MM.1S (cell line): ENCODE measurements around the gene PDE1C.

Experiments used
- DNase-seq: peaks from one replicate; pipeline ENCODE4 v3.0.0-alpha.2; 2015
- H2AFZ ChIP-seq: fragments of 300-600 bp; sonication (generic); 2 replicates; pipeline ENCODE4 v1.6.0; 2016; ENCODE audit warnings: antibody characterized with exemption, low read length
- H3F3A ChIP-seq: fragments of 300-600 bp; sonication (generic); 2 replicates; pipeline ENCODE4 v1.6.1; 2016; ENCODE audit warnings: mild to moderate bottlenecking, antibody characterized with exemption, low read length, moderate library complexity, mixed read lengths; ENCODE audit not compliant: insufficient read depth
- H3K27ac ChIP-seq: fragments of 300-600 bp; sonication (generic); 2 replicates; pipeline ENCODE4 v1.5.1; 2016; ENCODE audit warnings: mild to moderate bottlenecking, low read length
- H3K27me3 ChIP-seq: fragments of 300-600 bp; sonication (generic); replicated peaks from 2 replicates; pipeline ENCODE4 v1.6.0; 2016; ENCODE audit warnings: low read length; ENCODE audit not compliant: insufficient read depth
- H3K36me3 ChIP-seq: fragments of 300-600 bp; sonication (generic); replicated peaks from 2 replicates; pipeline ENCODE4 v1.6.1; 2016; ENCODE audit warnings: mild to moderate bottlenecking, low read length, mixed read lengths; ENCODE audit not compliant: insufficient read depth
- H3K4me1 ChIP-seq: fragments of 300-600 bp; sonication (generic); 2 replicates; pipeline ENCODE4 v1.6.1; 2016; ENCODE audit warnings: low read length, mixed read lengths
- H3K4me2 ChIP-seq: fragments of 300-600 bp; sonication (generic); 2 replicates; pipeline ENCODE4 v1.6.0; 2016; ENCODE audit warnings: low read depth, low read length
- H3K4me3 ChIP-seq: fragments of 300-600 bp; sonication (generic); 2 replicates; pipeline ENCODE4 v1.5.1; 2016; ENCODE audit warnings: low read length, mixed read lengths
- H3K79me2 ChIP-seq: fragments of 300-600 bp; sonication (generic); 2 replicates; pipeline ENCODE4 v1.6.1; 2016; ENCODE audit warnings: mixed run types, low read length, mixed read lengths
- H3K9ac ChIP-seq: fragments of 300-600 bp; sonication (generic); 2 replicates; pipeline ENCODE4 v1.6.1; 2016; ENCODE audit warnings: low read length, mixed read lengths
- H3K9me2 ChIP-seq: fragments of 300-600 bp; sonication (generic); replicated peaks from 2 replicates; pipeline ENCODE4 v1.6.1; 2016; ENCODE audit warnings: mild to moderate bottlenecking, low read length, mixed read lengths; ENCODE audit not compliant: insufficient read depth
- H3K9me3 ChIP-seq: fragments of 300-600 bp; sonication (generic); replicated peaks from 2 replicates; pipeline ENCODE4 v1.6.1; 2016; ENCODE audit warnings: mild to moderate bottlenecking, low read length, mixed read lengths; ENCODE audit not compliant: insufficient read depth
- H4K20me1 ChIP-seq: fragments of 300-600 bp; sonication (generic); 2 replicates; pipeline ENCODE4 v1.6.1; 2016; ENCODE audit warnings: mild to moderate bottlenecking, low read length, moderate library complexity, mixed read lengths; ENCODE audit not compliant: insufficient read depth
- EZH2 ChIP-seq: fragments of 300-600 bp; sonication (generic); optimal IDR thresholded peaks from 2 replicates; pipeline ENCODE3; 2017; ENCODE audit warnings: low read depth, mild to moderate bottlenecking, antibody characterized with exemption, low read length, mixed read lengths
- EZH2phosphoT487 ChIP-seq: fragments of 300-600 bp; sonication (generic); IDR thresholded peaks from 2 replicates; pipeline ENCODE4 v1.6.1; 2018; ENCODE audit warnings: antibody characterized with exemption, low read length
- TF ChIP-seq, protein P1 (sequence below): fragments of 300-600 bp; sonication (generic); IDR thresholded peaks from 2 replicates; pipeline ENCODE4 v1.5.1; 2016; ENCODE audit warnings: antibody characterized with exemption, low read length, mixed read lengths

Gene PDE1C

DNA sequence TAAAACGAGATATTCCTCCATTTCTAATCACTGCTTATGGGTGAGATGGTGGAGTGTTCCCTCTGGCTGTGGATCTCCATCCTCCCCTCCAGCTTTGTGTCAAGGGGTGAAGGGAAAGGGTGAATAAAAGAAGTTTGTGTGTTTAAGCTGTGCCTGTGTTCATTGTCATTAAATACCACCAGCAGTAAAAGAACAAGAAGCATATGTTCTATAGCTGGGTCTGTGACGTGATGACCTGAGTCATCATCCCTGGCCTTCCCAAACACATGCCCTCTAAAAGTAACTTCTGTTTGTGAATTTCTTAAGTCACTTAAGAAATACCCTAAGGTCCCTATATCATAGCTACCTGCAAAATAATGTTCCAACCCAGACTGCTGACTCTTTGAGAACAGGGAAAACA is 278.3 kb downstream of the PDE1C start:
- H4K20me1 ChIP-seq, result no peaks in the 10 kb centered on the region
- no peaks in the 10 kb centered on the region for H3F3A ChIP-seq
- H3K4me2 ChIP-seq, result no peak overlapping the region
- H3K36me3 ChIP-seq, result no peaks in the 10 kb centered on the region
- H3K9me2 ChIP-seq, result no peaks in the 10 kb centered on the region
- no peaks in the 10 kb centered on the region for H3K79me2 ChIP-seq
- TF ChIP-seq EZH2 (no peak), EZH2phosphoT487 (no peak)
- TF ChIP-seq, protein P1, sequence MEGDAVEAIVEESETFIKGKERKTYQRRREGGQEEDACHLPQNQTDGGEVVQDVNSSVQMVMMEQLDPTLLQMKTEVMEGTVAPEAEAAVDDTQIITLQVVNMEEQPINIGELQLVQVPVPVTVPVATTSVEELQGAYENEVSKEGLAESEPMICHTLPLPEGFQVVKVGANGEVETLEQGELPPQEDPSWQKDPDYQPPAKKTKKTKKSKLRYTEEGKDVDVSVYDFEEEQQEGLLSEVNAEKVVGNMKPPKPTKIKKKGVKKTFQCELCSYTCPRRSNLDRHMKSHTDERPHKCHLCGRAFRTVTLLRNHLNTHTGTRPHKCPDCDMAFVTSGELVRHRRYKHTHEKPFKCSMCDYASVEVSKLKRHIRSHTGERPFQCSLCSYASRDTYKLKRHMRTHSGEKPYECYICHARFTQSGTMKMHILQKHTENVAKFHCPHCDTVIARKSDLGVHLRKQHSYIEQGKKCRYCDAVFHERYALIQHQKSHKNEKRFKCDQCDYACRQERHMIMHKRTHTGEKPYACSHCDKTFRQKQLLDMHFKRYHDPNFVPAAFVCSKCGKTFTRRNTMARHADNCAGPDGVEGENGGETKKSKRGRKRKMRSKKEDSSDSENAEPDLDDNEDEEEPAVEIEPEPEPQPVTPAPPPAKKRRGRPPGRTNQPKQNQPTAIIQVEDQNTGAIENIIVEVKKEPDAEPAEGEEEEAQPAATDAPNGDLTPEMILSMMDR, result no peak
- no peaks in the 10 kb centered on the region for H3K9me3 ChIP-seq
- no peak overlapping the region for H3K4me3 ChIP-seq
- H2AFZ ChIP-seq, result no peak overlapping the region
- no peak for DNase-seq
- H3K27ac ChIP-seq, result no peak overlapping the region
- no peaks in the 10 kb centered on the region for H3K27me3 ChIP-seq
- H3K9ac ChIP-seq, result no peak overlapping the region
- H3K4me1 ChIP-seq, result no peaks in the 10 kb centered on the region

DNA sequence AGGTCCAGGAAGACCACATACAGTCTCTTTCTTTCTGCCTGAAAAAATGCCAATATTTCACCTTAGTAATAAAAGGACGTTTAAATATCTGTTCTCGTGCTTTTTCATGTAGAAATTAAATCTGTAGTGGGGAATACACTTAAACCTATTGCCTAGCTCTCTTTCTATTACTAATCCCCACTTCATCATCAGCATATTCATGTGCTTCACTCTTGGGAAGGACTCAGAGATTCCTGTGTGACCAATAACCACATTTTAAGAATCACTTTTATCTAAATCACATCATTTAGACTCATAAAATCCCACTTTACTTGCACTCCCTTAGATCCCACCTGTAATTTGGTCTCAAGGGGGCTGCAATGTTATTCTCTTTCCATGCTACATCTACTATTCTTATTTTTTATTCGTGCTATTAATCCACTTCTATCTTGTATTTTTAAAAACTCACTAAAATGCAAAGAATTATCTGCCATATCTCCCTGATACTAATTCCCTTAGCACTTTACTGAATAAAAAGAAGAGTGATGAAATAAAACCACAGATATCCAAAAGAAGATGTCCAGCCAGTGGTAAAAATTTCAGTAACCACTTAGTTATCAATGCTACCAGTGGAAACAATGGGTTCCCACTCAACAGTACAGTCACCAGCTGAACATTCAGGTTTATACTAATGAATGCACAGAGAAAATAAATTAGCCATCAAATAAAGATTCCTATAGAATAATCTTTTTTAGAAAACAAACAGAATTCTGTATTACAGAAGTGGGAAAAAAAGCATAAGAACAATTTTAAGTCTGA is 281.1 kb downstream of the PDE1C start:
- Histone ChIP-seq H3K36me3 (no peaks in the 10 kb centered on the region), H4K20me1 (no peaks in the 10 kb centered on the region), H3K4me1 (no peaks in the 10 kb centered on the region), H2AFZ (no peak overlapping the region), H3K9me3 (no peaks in the 10 kb centered on the region), H3F3A (no peaks in the 10 kb centered on the region), H3K9ac (no peak overlapping the region), H3K27ac (no peak overlapping the region), H3K79me2 (no peaks in the 10 kb centered on the region), H3K9me2 (no peaks in the 10 kb centered on the region), H3K27me3 (no peaks in the 10 kb centered on the region), H3K4me2 (no peak overlapping the region), H3K4me3 (no peak overlapping the region)
- TF ChIP-seq, protein P1, result no peak
- TF ChIP-seq EZH2 (no peak), EZH2phosphoT487 (no peak)
- DNase-seq, result no peak

DNA sequence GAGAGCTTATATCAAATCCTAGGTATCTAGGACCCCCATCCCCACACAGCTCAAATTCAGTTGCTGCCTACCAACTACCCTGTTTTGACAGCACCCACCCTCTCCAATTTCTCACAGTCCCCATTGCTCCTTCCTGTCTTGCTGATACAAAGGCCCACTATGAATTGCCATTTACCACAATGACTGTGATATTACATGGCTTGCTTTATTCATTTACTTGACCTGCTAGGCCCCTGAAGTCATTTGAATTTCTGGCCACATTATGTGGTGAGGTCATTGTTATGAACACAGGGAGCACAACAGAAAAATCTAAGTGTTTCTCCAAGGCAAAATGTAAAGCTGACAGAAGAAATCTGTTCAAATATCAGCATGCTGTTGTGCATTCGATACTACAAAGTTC is 281.8 kb downstream of the PDE1C start:
- H3K27me3 ChIP-seq, result no peaks in the 10 kb centered on the region
- TF ChIP-seq, protein P1, result no peak
- no peak for TF ChIP-seq EZH2
- TF ChIP-seq EZH2phosphoT487, result no peak
- no peak overlapping the region for H3K27ac ChIP-seq
- H3K9ac ChIP-seq, result no peak overlapping the region
- DNase-seq, result no peak
- no peaks in the 10 kb centered on the region for H3K79me2 ChIP-seq
- no peak overlapping the region for H3K4me2 ChIP-seq
- no peaks in the 10 kb centered on the region for H3K36me3 ChIP-seq
- H3K9me3 ChIP-seq, result no peaks in the 10 kb centered on the region
- no peak overlapping the region for H3K4me3 ChIP-seq
- no peaks in the 10 kb centered on the region for H3F3A ChIP-seq
- H3K9me2 ChIP-seq, result no peaks in the 10 kb centered on the region
- no peak overlapping the region for H2AFZ ChIP-seq
- H3K4me1 ChIP-seq, result no peaks in the 10 kb centered on the region
- H4K20me1 ChIP-seq, result no peaks in the 10 kb centered on the region
